Mucosa of descending colon (tissue), 3 donors: ENCODE results near the gene SLC16A5. TPM values are rescaled to one million over a fixed set of nuclear protein-coding genes. Genes with fewer than 3 reads are reported as not detected.
A peak's percentile ranks its signal among the peaks of the same experiment; 100 is the strongest.
"Not testable (repeated sequence)": the region's sequence is repeated elsewhere in the genome, so short reads cannot be mapped to it uniquely, and the experiment has no call there.

ENCODE experiments used
- ATAC-seq: fragments of 200-7000 bp; cut with Tn5 transposase; one replicate; pipeline ENCODE4 v1.9.1; 2020; ENCODE audit warnings: mild to moderate bottlenecking, moderate library complexity
- DNase-seq, 3 donors: peaks; one replicate each; pipeline ENCODE4 v3.0.0-alpha.2; 2020
- H3K36me3 ChIP-seq: fragments of 200-600 bp; one replicate; pipeline ENCODE4 v1.8.0; 2021; ENCODE audit warnings: low read depth, mild to moderate bottlenecking
- H3K4me1 ChIP-seq: fragments of 200-600 bp; one replicate; pipeline ENCODE4 v1.8.0; 2021; ENCODE audit warnings: low read depth, mild to moderate bottlenecking
- H3K4me3 ChIP-seq: fragments of 200-600 bp; one replicate; pipeline ENCODE4 v1.8.0; 2021; ENCODE audit warnings: mild to moderate bottlenecking
- H3K9me3 ChIP-seq: fragments of 200-600 bp; one replicate; pipeline ENCODE4 v1.8.0; 2021; ENCODE audit warnings: mild to moderate bottlenecking
- CTCF ChIP-seq: fragments of 200-600 bp; IDR thresholded peaks from one replicate; pipeline ENCODE4 v1.8.0; 2022; ENCODE audit warnings: antibody characterized with exemption, mild to moderate bottlenecking
- intact Hi-C, 2 donors: fragments of 100-400 bp; cut with DNase I in 1 of 2; cut with micrococcal nuclease in 1 of 2; formaldehyde crosslinking; loops; one replicate each; pipeline versions ENCODE4 v1.11.0 to v1.11.1; 2022; cut with DNase I, micrococcal nuclease
- total RNA-seq, 3 donors: library from RNA; stranded (reverse); fragmentation: NEBNext Ultra II Directional in 2 of 3; extraction: Animal tissue kit (Norgen Biotek cat#: 25700) in 2 of 3; gene quantifications; one replicate each; pipeline versions ENCODE4 v1.2.1 to v1.2.4, GENCODE V29; 2021 to 2023
- donor health status: DM: no; HTN: no; CAD: no; lungs with moderate emphysema.
- donor health status: DM: no; HTN: no; CAD: no.
- donor health status: DM: no; HTN: yes; CAD: no.

Gene SLC16A5
- total RNA-seq, 3 donors from 2014 or later, result 18.2 to 58.8 (median 26.4) TPM

- no peak for TF ChIP-seq CTCF
- peaks cover 42% of the 10 kb centered on the region for H3K4me1 ChIP-seq
- no peaks in the 10 kb centered on the region for H3K36me3 ChIP-seq
- ATAC-seq, result no peak
- DNase-seq, result peak in 2 of 3 donors; percentile 54 to 62
- no peaks in the 10 kb centered on the region for H3K9me3 ChIP-seq
- intact Hi-C loops, result no loop called here
- H3K4me3 ChIP-seq, result no peak overlapping the region
Measured at GRCh38 chr17:75130059-75130631, 42.4 kb downstream of the SLC16A5 start.

GRCh38 chr17:75130632-75131277 is 43.0 kb downstream of the SLC16A5 start:
- no peaks in the 10 kb centered on the region for H3K9me3 ChIP-seq
- ATAC-seq (peak; percentile 59), DNase-seq (peak; percentile 65 to 78 (median 67))
- no peaks in the 10 kb centered on the region for H3K36me3 ChIP-seq
- H3K4me3 ChIP-seq, result peak overlapping the region; percentile 73
- H3K4me1 ChIP-seq, result peaks cover 35% of the 10 kb centered on the region
- no peak for TF ChIP-seq CTCF
- intact Hi-C loops, result no loop called here

GRCh38 chr17:75131278-75132017 is 43.7 kb downstream of the SLC16A5 start, which contains the start of gene NT5C:
TSS of gene NT5C (minus strand) at chr17:75131742. CDS start at chr17:75131707, 35 bp downstream.
- ATAC-seq (peak; percentile 89), DNase-seq (peak; percentile 90 to 93 (median 92))
- H3K4me1 ChIP-seq, result peaks cover 31% of the 10 kb centered on the region
- intact Hi-C loops, result no loop called here
- TF ChIP-seq CTCF, result peak; percentile 69
- H3K9me3 ChIP-seq, result no peaks in the 10 kb centered on the region
- no peaks in the 10 kb centered on the region for H3K36me3 ChIP-seq
- peak within 1 kb of the TSS; percentile 73 for H3K4me3 ChIP-seq

- H3K4me1 ChIP-seq, result peaks cover 29% of the 10 kb centered on the region
- peak in 1 of 3 donors; percentile 28 for DNase-seq
- ATAC-seq, H3K9me3 ChIP-seq, H3K4me3 ChIP-seq, H3K36me3 ChIP-seq, intact Hi-C loops: not testable (repeated sequence)
Measured at GRCh38 chr17:75132018-75133000, 44.6 kb downstream of the SLC16A5 start.

GRCh38 chr17:75133001-75133400 is 45.2 kb downstream of the SLC16A5 start:
- intact Hi-C loops, result no loop called here
- TF ChIP-seq CTCF, result no peak
- peak in 1 of 3 donors; percentile 24 for DNase-seq

GRCh38 chr17:75133607-75134347 is 46.0 kb downstream of the SLC16A5 start:
- peaks cover 18% of the 10 kb centered on the region for H3K4me1 ChIP-seq
- ATAC-seq, H3K36me3 ChIP-seq, H3K4me3 ChIP-seq, intact Hi-C loops, H3K9me3 ChIP-seq: not testable (repeated sequence)
- DNase-seq, result peak in 1 of 3 donors; percentile 15

More at GRCh38 chr17:75133001-75133400, 45.2 kb downstream of the SLC16A5 start:
- ATAC-seq, result no peak
- Histone ChIP-seq H3K4me3 (no peak overlapping the region), H3K9me3 (no peaks in the 10 kb centered on the region), H3K36me3 (no peaks in the 10 kb centered on the region), H3K4me1 (peaks cover 23% of the 10 kb centered on the region)
